Prostate gland (tissue), 2 donors: ENCODE data around the gene HYAL4. TPM values are rescaled to one million over a fixed set of nuclear protein-coding genes. Genes with fewer than 3 reads are reported as not detected.
"Not testable (repeated sequence)": the region's sequence is repeated elsewhere in the genome, so short reads cannot be mapped to it uniquely, and the experiment has no call there.

Source experiments
- DNase-seq: peaks from one replicate; pipeline ENCODE4 v3.0.0-alpha.2; 2019; ENCODE audit warnings: low spot score
- H3K27ac ChIP-seq, 2 donors: fragments of 200-600 bp; sonication (generic); 2 replicates each; pipeline ENCODE4 v1.5.1; 2017 to 2019
- H3K27me3 ChIP-seq: fragments of 200-600 bp; sonication (generic); replicated peaks from 2 replicates; pipeline ENCODE4 v1.5.1; 2019; ENCODE audit not compliant: insufficient read depth
- H3K36me3 ChIP-seq, 2 donors: fragments of 200-600 bp; sonication (generic); 1 replicate in 1 of 2; 2 replicates in 1 of 2; pipeline versions ENCODE4 v1.5.1 to v1.8.1; 2017 to 2019
- H3K4me1 ChIP-seq: fragments of 200-600 bp; sonication (generic); replicated peaks from 2 replicates; pipeline ENCODE4 v1.5.1; 2019
- H3K4me3 ChIP-seq, 2 donors: fragments of 200-600 bp; sonication (generic); 2 replicates each; pipeline ENCODE4 v1.5.1; 2017 to 2019
- H3K9me3 ChIP-seq: fragments of 200-600 bp; sonication (generic); 2 replicates; pipeline ENCODE4 v1.5.1; 2017
- POLR2A ChIP-seq: fragments of 450-650 bp; IDR thresholded peaks from one replicate; pipeline ENCODE4 v1.6.1; 2016; ENCODE audit warnings: antibody characterized with exemption, mild to moderate bottlenecking
- POLR2AphosphoS5 ChIP-seq: sonication (generic); formaldehyde crosslinking; IDR thresholded peaks from one replicate; pipeline ENCODE4 v1.6.1; 2017; ENCODE audit warnings: antibody characterized with exemption
- WGBS: methylation state at CpG from one replicate; pipeline ENCODE4 v1.1.5; 2018; 5-methylcytosine and 5-hydroxymethylcytosine counted together
- intact Hi-C: fragments of 100-400 bp; cut with DNase I; formaldehyde crosslinking; loops from one replicate; pipeline ENCODE4 v1.14.2; 2022
- total RNA-seq, 2 donors: library from RNA; depleted of rRNA; stranded (reverse); fragments of >200 nt; gene quantifications; one replicate each; pipeline ENCODE4 v1.1.0, GENCODE V29; 2016
- TF ChIP-seq, protein P1 (sequence below), 4 experiments: fragments of 200-600 bp in 2 of 4; fragments of 450-650 bp in 2 of 4; sonication (generic) in 2 of 4; IDR thresholded peaks; 1 replicate in 3 of 4; 2 replicates in 1 of 4; pipeline ENCODE4 v1.5.1; 2016 to 2019; ENCODE audit warnings: antibody characterized with exemption in 4 of 4, mild to moderate bottlenecking in 2 of 4, moderate library complexity in 2 of 4

Gene HYAL4
- total RNA-seq, 2 donors from 2014 or later: 1.6 TPM; not detected in 1

DNA sequence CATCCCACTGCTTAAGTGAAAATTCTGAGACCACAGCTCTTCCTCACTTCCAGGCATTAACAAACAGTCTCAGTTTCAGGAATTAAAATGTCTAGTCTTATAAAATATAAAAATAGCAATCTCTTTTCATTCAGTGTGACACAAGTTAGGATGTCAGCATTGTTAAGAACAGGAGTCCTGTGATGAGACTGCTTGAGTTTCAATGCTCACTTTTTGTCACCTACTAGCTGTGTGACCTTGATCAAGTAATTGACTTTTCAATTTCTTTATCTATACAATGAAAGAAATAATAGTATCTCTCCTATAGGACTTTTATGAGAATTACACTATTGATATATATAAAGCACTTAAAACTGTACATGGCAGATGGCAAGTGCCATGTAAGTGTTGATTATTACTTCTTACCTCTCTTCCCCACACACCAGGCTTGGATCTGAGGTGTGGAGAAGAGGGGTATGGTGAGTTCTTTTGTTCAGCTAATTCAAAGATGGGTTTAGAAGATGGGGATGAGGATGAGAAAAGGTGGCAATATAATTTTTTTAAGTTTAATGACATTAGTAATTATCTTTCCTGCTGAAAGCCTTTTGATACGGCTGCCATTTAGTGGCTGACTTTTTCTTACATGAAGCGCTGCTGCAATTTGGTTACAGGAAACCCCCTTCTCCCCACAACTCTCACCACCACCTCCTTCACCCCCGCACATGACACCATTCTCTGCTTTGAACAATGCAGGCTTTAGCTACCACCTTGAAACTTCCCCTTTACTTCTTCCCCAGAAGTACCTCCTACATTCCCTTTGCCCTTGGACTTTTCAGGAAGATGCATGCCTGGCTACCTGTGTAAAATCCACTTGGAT is 20.8 kb upstream of the HYAL4 start:
- Histone ChIP-seq H3K4me3 (no peak overlapping the region), H3K36me3 (no peaks in the 10 kb centered on the region), H3K27ac (no peak overlapping the region), H3K4me1 (peaks cover 6% of the 10 kb centered on the region), H3K9me3 (no peaks in the 10 kb centered on the region), H3K27me3 (no peaks in the 10 kb centered on the region)
- DNase-seq: no peak
- intact Hi-C loops: no loop called here
- WGBS: 69% methylated on average over 3 of the region's 3 CpGs
- no peak for TF ChIP-seq POLR2AphosphoS5
- TF ChIP-seq, protein P1, sequence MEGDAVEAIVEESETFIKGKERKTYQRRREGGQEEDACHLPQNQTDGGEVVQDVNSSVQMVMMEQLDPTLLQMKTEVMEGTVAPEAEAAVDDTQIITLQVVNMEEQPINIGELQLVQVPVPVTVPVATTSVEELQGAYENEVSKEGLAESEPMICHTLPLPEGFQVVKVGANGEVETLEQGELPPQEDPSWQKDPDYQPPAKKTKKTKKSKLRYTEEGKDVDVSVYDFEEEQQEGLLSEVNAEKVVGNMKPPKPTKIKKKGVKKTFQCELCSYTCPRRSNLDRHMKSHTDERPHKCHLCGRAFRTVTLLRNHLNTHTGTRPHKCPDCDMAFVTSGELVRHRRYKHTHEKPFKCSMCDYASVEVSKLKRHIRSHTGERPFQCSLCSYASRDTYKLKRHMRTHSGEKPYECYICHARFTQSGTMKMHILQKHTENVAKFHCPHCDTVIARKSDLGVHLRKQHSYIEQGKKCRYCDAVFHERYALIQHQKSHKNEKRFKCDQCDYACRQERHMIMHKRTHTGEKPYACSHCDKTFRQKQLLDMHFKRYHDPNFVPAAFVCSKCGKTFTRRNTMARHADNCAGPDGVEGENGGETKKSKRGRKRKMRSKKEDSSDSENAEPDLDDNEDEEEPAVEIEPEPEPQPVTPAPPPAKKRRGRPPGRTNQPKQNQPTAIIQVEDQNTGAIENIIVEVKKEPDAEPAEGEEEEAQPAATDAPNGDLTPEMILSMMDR (IDR thresholded peaks at IDR 0.05): no peak
- no peak for TF ChIP-seq POLR2A

DNA sequence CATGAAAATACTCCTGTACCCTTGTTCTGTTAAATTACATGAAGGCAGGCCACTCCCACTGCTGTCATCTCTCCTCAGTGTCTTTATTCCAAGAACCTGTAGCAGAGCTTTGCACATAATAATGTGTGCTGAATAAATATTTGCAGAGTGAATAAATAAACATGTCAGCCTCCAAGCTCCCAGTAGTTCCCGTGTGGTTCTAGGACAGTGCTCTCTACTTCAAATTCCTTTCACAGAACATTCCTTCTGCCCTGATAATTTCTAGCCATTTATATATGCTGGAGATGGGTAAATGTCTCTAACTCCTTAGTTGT is 20.3 kb upstream of the HYAL4 start:
- H3K36me3 ChIP-seq: no peaks in the 10 kb centered on the region
- no peak overlapping the region for H3K4me3 ChIP-seq
- intact Hi-C loops: no loop called here
- H3K4me1 ChIP-seq: peaks cover 6% of the 10 kb centered on the region
- DNase-seq: peak; percentile 16
- no peaks in the 10 kb centered on the region for H3K9me3 ChIP-seq
- no peak overlapping the region for H3K27ac ChIP-seq
- no peaks in the 10 kb centered on the region for H3K27me3 ChIP-seq
- WGBS: 13% methylated on average over 1 of the region's 1 CpG
- TF ChIP-seq, protein P1 (IDR thresholded peaks at IDR 0.05): no peak
- no peak for TF ChIP-seq POLR2A
- peak; percentile 33 for TF ChIP-seq POLR2AphosphoS5

DNA sequence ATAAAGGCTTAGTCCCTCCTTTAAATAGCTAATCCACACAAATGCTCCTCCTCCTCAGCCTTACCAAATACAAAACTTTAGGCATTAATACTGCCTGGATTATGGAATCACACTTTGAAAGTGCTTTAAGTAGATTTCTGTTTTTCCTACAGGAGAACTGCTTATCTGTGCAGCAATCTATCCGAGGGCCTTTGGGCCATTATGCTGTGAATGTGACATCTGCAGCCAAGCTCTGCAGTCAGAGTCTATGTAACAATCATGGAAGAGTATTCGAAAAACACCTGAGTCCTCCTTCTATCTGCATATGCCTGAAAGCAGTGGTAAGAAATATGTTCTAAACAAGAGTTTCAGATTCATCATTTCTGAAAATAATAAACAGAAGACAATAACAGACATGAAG is 16.2 kb upstream of the HYAL4 start:
- 60% methylated on average over 2 of the region's 2 CpGs for WGBS
- Histone ChIP-seq H3K27me3 (no peaks in the 10 kb centered on the region), H3K9me3 (no peaks in the 10 kb centered on the region), H3K27ac (no peak overlapping the region), H3K36me3 (no peaks in the 10 kb centered on the region), H3K4me1 (peaks cover 6% of the 10 kb centered on the region), H3K4me3 (no peak overlapping the region)
- no peak for TF ChIP-seq POLR2A
- TF ChIP-seq, protein P1 (IDR thresholded peaks at IDR 0.05): no peak
- TF ChIP-seq POLR2AphosphoS5: no peak
- intact Hi-C loops: no loop called here
- DNase-seq: no peak

DNA sequence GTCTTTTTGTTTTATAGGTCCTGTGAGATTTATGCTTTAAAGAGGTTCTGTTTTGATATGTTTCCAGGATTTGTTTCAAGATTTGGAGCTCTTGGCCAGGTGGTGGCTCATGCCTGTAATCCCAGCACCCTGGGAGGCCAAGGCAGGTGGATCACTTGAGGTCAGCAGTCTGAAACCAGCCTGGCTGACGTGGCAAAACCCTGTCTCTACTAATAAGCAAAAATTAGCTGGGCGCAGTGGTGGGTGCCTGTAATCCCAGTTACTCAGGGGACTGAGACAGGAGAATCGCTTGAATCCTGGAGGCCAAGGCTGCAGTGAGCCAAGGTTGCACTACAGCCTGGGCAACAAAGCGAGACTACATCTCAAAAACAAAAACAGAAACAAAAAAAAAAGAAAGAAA is 8.3 kb upstream of the HYAL4 start:
- H3K27me3 ChIP-seq: no peaks in the 10 kb centered on the region
- no peaks in the 10 kb centered on the region for H3K36me3 ChIP-seq
- H3K4me1 ChIP-seq: no peaks in the 10 kb centered on the region
- H3K4me3 ChIP-seq: no peak overlapping the region
- intact Hi-C loops: no loop called here
- no peak for DNase-seq
- H3K9me3 ChIP-seq: no peaks in the 10 kb centered on the region
- WGBS: 84% methylated on average over 4 of the region's 4 CpGs
- TF ChIP-seq POLR2AphosphoS5: no peak
- no peak for TF ChIP-seq POLR2A
- TF ChIP-seq, protein P1 (IDR thresholded peaks at IDR 0.05): no peak
- no peak overlapping the region for H3K27ac ChIP-seq

DNA sequence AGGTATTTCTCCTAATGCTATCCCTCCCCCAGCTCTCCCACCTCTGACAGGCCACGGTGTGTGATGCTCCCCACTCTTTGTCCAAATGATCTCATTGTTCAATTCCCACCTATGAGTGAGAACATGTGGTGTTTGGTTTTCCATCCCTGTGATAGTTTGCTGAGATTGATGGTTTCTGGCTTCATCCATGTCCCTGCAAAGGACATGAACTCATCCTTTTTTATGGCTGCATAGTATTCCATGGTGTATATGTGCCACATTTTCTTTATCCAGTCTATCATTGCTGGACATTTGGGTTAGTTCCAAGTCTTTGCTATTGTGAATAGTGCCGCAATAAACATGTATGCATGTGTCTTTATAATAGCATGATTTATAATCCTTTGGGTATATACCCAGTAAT is 5.9 kb upstream of the HYAL4 start:
- H3K4me3 ChIP-seq, H3K27me3 ChIP-seq, intact Hi-C loops, DNase-seq, H3K4me1 ChIP-seq, H3K9me3 ChIP-seq, H3K36me3 ChIP-seq, H3K27ac ChIP-seq: not testable (repeated sequence)
- WGBS: 94% methylated on average over 2 of the region's 2 CpGs

DNA sequence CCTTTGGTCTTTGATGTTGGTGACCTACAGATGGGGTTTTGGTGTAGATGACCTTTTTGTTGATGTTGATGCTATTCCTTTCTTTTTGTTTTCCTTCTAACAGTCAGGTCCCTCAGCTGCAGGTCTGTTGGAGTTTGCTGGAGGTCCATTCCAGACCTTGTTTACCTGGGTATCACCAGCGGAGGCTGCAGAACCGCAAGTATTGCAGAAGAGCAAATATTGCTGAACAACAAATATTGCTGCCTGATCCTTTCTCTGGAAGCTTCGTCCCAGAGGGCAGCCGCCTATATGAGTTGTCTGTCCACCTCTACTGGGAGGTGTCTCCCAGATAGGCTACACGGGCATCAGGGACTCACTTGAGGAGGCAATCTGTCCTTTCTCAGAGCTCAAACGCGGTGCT is 827 bp upstream of the HYAL4 start:
- H3K27ac ChIP-seq, H3K4me3 ChIP-seq, H3K36me3 ChIP-seq, H3K9me3 ChIP-seq, H3K4me1 ChIP-seq, DNase-seq, intact Hi-C loops, H3K27me3 ChIP-seq: not testable (repeated sequence)
- WGBS: 69% methylated on average over 7 of the region's 7 CpGs
